Measurements from ENCODE around the gene CCDC149.

Gene CCDC149

GRCh38 chr4:24772061-24772705 is 140.7 kb downstream of the CCDC149 start:
- DNase-seq: no peak

DNA sequence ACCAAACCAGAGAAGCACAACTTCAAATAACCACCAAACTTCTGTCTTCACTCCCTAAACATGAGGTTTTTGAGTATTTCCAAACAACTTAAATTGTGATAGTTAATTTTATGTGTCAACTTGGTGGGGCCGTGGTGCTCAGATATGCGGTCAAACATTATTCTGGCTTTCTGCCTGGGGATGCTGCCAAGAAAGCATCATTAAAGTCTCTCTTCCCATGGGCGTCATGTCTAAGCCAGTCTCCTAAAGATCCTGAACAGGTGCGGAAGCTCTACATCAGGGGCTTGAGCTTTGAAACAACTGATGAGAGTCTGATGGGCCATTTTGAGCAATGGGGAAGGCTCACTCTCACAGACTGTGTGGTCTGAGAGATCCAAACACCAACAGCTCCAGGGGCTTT is 141.6 kb downstream of the CCDC149 start:
- no peak for DNase-seq

- no peak for DNase-seq
These were observed 142.2 kb downstream of the CCDC149 start for GRCh38 chr4:24770667-24771066.

- no peak for DNase-seq
These were observed 142.7 kb downstream of the CCDC149 start for GRCh38 chr4:24770032-24770584.

DNA sequence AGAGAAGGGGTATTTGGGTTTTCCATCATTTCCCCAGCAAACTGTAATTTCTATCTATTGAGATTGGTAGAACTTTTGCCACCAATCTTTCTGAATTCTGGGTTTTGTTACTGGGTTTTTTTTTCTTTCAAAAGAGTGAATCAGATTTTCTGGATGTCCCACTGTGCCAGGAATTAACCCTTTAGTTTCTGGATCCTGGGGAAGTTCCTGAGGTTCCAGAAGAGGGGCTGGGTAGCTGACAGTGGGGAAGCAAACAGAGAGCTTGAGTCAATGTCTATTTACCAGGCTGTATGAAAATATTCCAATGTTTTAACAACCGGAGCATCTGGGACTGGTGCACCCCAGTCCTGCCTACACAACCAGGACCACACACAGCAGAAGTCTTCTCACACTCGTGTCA is 143.3 kb downstream of the CCDC149 start:
- no peak for DNase-seq

- no peak for DNase-seq
These were observed 144.2 kb downstream of the CCDC149 start for GRCh38 chr4:24768604-24769003.

- no peak for DNase-seq
These were observed 144.8 kb downstream of the CCDC149 start for GRCh38 chr4:24768006-24768405.

DNA sequence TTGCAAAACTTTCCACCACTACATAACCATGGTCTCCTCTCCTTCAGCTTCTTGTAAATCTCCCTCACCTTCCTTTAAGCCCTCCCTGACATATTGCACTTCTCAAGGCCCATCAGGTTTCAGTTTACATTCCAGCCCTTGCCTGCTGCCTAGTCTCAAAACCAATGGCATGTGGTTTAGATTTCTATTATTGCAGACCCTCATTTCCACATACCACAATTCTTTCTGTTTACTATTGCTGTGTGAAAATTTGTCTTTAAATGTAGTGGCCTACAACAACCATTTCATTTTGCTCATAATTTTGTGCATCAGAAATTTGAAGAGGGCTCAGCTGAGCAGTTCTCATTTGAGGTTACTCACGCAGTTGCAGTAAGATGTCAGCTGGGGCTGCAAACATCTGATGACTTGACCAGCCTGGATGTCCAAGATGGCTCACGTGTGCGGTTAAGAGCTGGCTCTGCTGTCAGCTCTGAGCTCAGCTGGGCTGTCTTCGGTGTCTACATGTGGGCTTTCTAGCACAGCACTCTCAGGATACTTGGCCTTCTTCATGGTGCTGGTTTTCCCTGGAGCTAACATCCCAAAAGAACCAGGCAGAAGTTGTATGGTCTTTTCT is 147.4 kb downstream of the CCDC149 start:
- no peak for DNase-seq

GRCh38 chr4:24764345-24764744 is 148.5 kb downstream of the CCDC149 start:
- DNase-seq: no peak

DNA sequence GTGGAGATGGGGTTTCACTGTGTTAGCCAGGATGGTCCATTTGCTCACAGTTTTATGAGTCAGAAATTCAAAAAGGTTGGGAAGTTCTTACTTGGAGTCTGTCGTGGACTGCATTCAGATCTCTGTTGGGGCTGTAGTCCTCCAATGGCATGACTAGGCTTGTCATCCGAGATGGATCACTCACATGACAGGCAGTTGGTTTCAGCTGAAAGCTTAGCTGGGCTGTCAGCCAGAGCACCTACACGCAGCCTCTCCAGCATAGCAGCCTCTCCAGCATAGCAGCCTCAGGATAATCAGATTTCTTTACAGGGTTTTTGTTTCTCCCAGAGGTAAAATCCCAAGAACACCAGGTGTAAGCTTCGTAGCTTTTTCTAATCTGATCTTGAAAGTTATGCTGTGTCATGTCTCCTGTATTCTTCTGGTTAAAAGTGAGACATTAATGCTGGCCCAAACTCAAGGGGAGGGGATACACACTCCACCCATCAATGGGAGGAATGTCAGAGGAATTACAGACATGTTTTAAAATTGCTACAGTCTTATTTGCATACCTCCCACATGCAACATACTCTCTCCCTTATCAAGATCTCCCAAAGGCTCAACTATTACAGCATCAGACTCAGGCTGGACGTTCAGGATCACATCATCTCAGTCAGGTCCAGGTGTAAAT is 149.1 kb downstream of the CCDC149 start:
- DNase-seq: no peak

All from CD4-positive, alpha-beta T cell treated with Interleukin-17A for 4 hours (primary cell).